Bone marrow (tissue), 2 donors: ENCODE data around the gene CPEB4.

Experiments used
- DNase-seq, 2 donors: peaks; one replicate each; lab custom pipeline; 2025; lab: John Stamatoyannopoulos, UW

The CPEB4 gene

GRCh38 chr5:173984218-173984617 lies 96.1 kb downstream of the CPEB4 start:
- DNase-seq: no peak

- no peak for DNase-seq
These were observed 100.6 kb downstream of the CPEB4 start, which contains the start of gene C5orf47 for GRCh38 chr5:173988554-173989431. Gene C5orf47, plus strand, starts transcription at chr5:173989170. Its CDS starts 94 bp downstream, at chr5:173989264.

- no peak for DNase-seq
These were observed 101.4 kb downstream of the CPEB4 start for GRCh38 chr5:173989432-173990082.

GRCh38 chr5:173997331-173997730 lies 109.2 kb downstream of the CPEB4 start:
- DNase-seq: no peak

GRCh38 chr5:173998531-173998930 lies 110.4 kb downstream of the CPEB4 start:
- no peak for DNase-seq

GRCh38 chr5:174000076-174000475 lies 111.9 kb downstream of the CPEB4 start:
- DNase-seq: no peak

GRCh38 chr5:174003795-174004194 lies 115.6 kb downstream of the CPEB4 start:
- no peak for DNase-seq

GRCh38 chr5:174008922-174009321 lies 120.8 kb downstream of the CPEB4 start:
- DNase-seq: no peak

- DNase-seq: no peak
These were observed 122.2 kb downstream of the CPEB4 start for GRCh38 chr5:174010365-174010764.

GRCh38 chr5:174011441-174011840 lies 123.3 kb downstream of the CPEB4 start:
- no peak for DNase-seq
